ENCODE data around the gene ASAP3.

GRCh38 chr1:23436520-23437354, 47.2 kb downstream of the ASAP3 start:
- TF ChIP-seq, protein P1, sequence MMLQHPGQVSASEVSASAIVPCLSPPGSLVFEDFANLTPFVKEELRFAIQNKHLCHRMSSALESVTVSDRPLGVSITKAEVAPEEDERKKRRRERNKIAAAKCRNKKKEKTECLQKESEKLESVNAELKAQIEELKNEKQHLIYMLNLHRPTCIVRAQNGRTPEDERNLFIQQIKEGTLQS (IDR thresholded peaks at IDR 0.05) = no peak
- no peak for TF ChIP-seq CTCF (IDR thresholded peaks at IDR 0.05; ENCODE audit: low read depth, low read length, missing input control)
